ENCODE data around the gene LRRC73.
A peak's percentile ranks its signal among the peaks of the same experiment; 100 is the strongest.

Gene LRRC73

GRCh38 chr6:43491750-43492661 lies 18.1 kb downstream of the LRRC73 start:
- WGBS, 2 experiments (ENCODE audit: insufficient coverage in 2 of 2) = 82 to 97% methylated on average over 10 of the region's 10 CpGs
- H3K4me3 ChIP-seq (ENCODE audit: extremely low read depth, insufficient read depth, low read length, poor library complexity, severe bottlenecking) = no peak overlapping the region
- H3K36me3 ChIP-seq (ENCODE audit: control insufficient read depth, insufficient read depth, low read length) = peaks cover 10% of the 10 kb centered on the region
- no peak overlapping the region for H3K27ac ChIP-seq (ENCODE audit: low read depth, low read length, severe bottlenecking)
- H3K4me1 ChIP-seq (ENCODE audit: control insufficient read depth, insufficient read depth, low read length, poor library complexity, severe bottlenecking) = peaks cover 50% of the 10 kb centered on the region
- no peaks in the 10 kb centered on the region for H3K9me3 ChIP-seq (ENCODE audit: control insufficient read depth, low read length)

- H3K4me3 ChIP-seq (ENCODE audit: extremely low read depth, insufficient read depth, low read length, poor library complexity, severe bottlenecking) = no peak overlapping the region
- H3K4me1 ChIP-seq (ENCODE audit: control insufficient read depth, insufficient read depth, low read length, poor library complexity, severe bottlenecking) = peaks cover 35% of the 10 kb centered on the region
- WGBS, 2 experiments (ENCODE audit: insufficient coverage in 2 of 2) = 89 to 100% methylated on average over 4 to 5 of the region's 6 CpGs
- H3K27ac ChIP-seq (ENCODE audit: low read depth, low read length, severe bottlenecking) = no peak overlapping the region
- no peaks in the 10 kb centered on the region for H3K9me3 ChIP-seq (ENCODE audit: control insufficient read depth, low read length)
- H3K36me3 ChIP-seq (ENCODE audit: control insufficient read depth, insufficient read depth, low read length) = peaks cover 19% of the 10 kb centered on the region
These were observed 19.6 kb downstream of the LRRC73 start for GRCh38 chr6:43490523-43490939.

GRCh38 chr6:43489277-43490072 lies 20.7 kb downstream of the LRRC73 start:
- Histone ChIP-seq H3K4me1 (ENCODE audit: control insufficient read depth, insufficient read depth, low read length, poor library complexity, severe bottlenecking) (peaks cover 24% of the 10 kb centered on the region), H3K27ac (ENCODE audit: low read depth, low read length, severe bottlenecking) (no peak overlapping the region)

GRCh38 chr6:43488667-43489276 lies 21.4 kb downstream of the LRRC73 start:
- Histone ChIP-seq H3K27ac (ENCODE audit: low read depth, low read length, severe bottlenecking) (no peak overlapping the region), H3K9me3 (ENCODE audit: control insufficient read depth, low read length) (no peaks in the 10 kb centered on the region), H3K4me1 (ENCODE audit: control insufficient read depth, insufficient read depth, low read length, poor library complexity, severe bottlenecking) (peaks cover 17% of the 10 kb centered on the region), H3K36me3 (ENCODE audit: control insufficient read depth, insufficient read depth, low read length) (peaks cover 24% of the 10 kb centered on the region), H3K4me3 (ENCODE audit: extremely low read depth, insufficient read depth, low read length, poor library complexity, severe bottlenecking) (no peak overlapping the region)
- 89 to 100% methylated on average over 3 of the region's 4 CpGs for WGBS, 2 experiments (ENCODE audit: insufficient coverage in 2 of 2)

More at GRCh38 chr6:43489277-43490072, 20.7 kb downstream of the LRRC73 start:
- H3K36me3 ChIP-seq (ENCODE audit: control insufficient read depth, insufficient read depth, low read length) = peaks cover 24% of the 10 kb centered on the region
- H3K4me3 ChIP-seq (ENCODE audit: extremely low read depth, insufficient read depth, low read length, poor library complexity, severe bottlenecking) = no peak overlapping the region
- H3K9me3 ChIP-seq (ENCODE audit: control insufficient read depth, low read length) = no peaks in the 10 kb centered on the region
- 89 to 92% methylated on average over 9 to 10 of the region's 12 CpGs for WGBS, 2 experiments (ENCODE audit: insufficient coverage in 2 of 2)

DNA sequence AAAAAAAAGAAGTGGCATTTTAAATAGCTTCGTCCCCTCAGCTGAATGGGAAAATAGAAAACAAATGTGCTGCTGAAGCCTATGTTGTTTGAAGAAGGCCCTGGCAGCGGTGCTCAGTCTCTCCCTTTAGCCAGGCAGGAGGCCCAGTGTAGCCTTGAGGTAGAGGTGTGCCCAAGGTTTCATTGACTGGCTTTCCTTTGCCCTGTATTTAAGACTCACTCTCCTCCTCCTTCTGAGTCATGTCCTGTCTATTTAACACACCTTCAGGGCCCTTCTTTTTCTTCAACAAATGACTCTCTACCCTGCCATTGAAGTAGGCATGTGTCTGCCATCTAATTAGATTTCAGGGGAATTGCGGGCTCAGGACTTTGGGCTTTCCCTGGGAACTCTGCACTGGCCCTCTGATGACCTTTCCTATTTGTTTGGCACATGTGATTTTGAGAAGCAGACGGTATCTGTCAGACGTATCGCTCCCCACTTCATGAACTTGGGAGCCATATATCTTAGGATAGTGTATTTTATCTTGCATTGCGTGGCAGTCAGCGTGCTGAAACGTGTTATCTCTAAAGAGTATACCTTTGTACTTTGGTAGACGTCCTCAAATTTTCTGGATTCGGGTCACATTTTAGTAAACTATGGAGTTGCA lies 28.4 kb downstream of the LRRC73 start:
- Histone ChIP-seq H3K36me3 (ENCODE audit: control insufficient read depth, insufficient read depth, low read length) (peaks cover 20% of the 10 kb centered on the region), H3K4me3 (ENCODE audit: extremely low read depth, insufficient read depth, low read length, poor library complexity, severe bottlenecking) (no peak overlapping the region), H3K9me3 (ENCODE audit: control insufficient read depth, low read length) (no peaks in the 10 kb centered on the region), H3K27ac (ENCODE audit: low read depth, low read length, severe bottlenecking) (no peak overlapping the region), H3K4me1 (ENCODE audit: control insufficient read depth, insufficient read depth, low read length, poor library complexity, severe bottlenecking) (peaks cover 12% of the 10 kb centered on the region)
- WGBS, 2 experiments (ENCODE audit: insufficient coverage in 2 of 2) = 93 to 99% methylated on average over 8 to 11 of the region's 11 CpGs

- no CpG with 5 or more reads among the region's 2 CpGs for WGBS, 2 experiments (ENCODE audit: insufficient coverage in 2 of 2)
- Histone ChIP-seq H3K9me3 (ENCODE audit: control insufficient read depth, low read length) (no peaks in the 10 kb centered on the region), H3K4me3 (ENCODE audit: extremely low read depth, insufficient read depth, low read length, poor library complexity, severe bottlenecking) (no peak overlapping the region), H3K4me1 (ENCODE audit: control insufficient read depth, insufficient read depth, low read length, poor library complexity, severe bottlenecking) (peaks cover 12% of the 10 kb centered on the region), H3K36me3 (ENCODE audit: control insufficient read depth, insufficient read depth, low read length) (peaks cover 16% of the 10 kb centered on the region), H3K27ac (ENCODE audit: low read depth, low read length, severe bottlenecking) (no peak overlapping the region)
These were observed 29.1 kb downstream of the LRRC73 start for GRCh38 chr6:43481075-43481474.

DNA sequence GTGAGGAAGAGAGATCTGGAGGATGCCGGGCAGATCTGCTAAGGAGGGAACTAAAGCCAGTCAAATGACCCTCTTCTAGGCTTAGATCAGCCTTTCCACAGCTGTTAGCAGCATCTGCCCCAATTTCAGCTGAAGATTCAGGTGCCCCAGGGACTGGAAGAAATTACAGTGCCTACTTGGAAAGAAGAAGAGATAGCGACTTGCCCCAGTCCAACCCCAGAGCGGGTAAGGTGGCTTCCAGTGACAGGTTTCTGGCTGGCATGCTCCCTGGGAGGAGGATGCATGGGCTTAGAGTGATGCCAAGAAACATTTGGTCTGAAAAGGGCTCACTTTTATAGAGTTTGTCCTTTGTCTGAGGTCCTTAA lies 32.2 kb downstream of the LRRC73 start:
- H3K9me3 ChIP-seq (ENCODE audit: control insufficient read depth, low read length) = no peaks in the 10 kb centered on the region
- peaks cover 12% of the 10 kb centered on the region for H3K4me1 ChIP-seq (ENCODE audit: control insufficient read depth, insufficient read depth, low read length, poor library complexity, severe bottlenecking)
- peak overlapping the region; percentile 62 for H3K4me3 ChIP-seq (ENCODE audit: extremely low read depth, insufficient read depth, low read length, poor library complexity, severe bottlenecking)
- peaks cover 8% of the 10 kb centered on the region for H3K36me3 ChIP-seq (ENCODE audit: control insufficient read depth, insufficient read depth, low read length)
- H3K27ac ChIP-seq (ENCODE audit: low read depth, low read length, severe bottlenecking) = peak overlapping the region; percentile 76
- WGBS, 2 experiments (ENCODE audit: insufficient coverage in 2 of 2) = 66 to 71% methylated on average over 2 of the region's 3 CpGs

- peaks cover 12% of the 10 kb centered on the region for H3K4me1 ChIP-seq (ENCODE audit: control insufficient read depth, insufficient read depth, low read length, poor library complexity, severe bottlenecking)
- peaks cover 8% of the 10 kb centered on the region for H3K36me3 ChIP-seq (ENCODE audit: control insufficient read depth, insufficient read depth, low read length)
- WGBS, 2 experiments (ENCODE audit: insufficient coverage in 2 of 2) = 6 to 7% methylated on average over 19 to 21 of the region's 34 CpGs
- H3K9me3 ChIP-seq (ENCODE audit: control insufficient read depth, low read length) = no peaks in the 10 kb centered on the region
- peak within 1 kb of the TSS; percentile 62 for H3K4me3 ChIP-seq (ENCODE audit: extremely low read depth, insufficient read depth, low read length, poor library complexity, severe bottlenecking)
- peak within 1 kb of the TSS; percentile 76 for H3K27ac ChIP-seq (ENCODE audit: low read depth, low read length, severe bottlenecking)
These were observed 32.7 kb downstream of the LRRC73 start, which contains the start of gene TJAP1 for GRCh38 chr6:43477235-43478007. Gene TJAP1, plus strand, starts transcription at chr6:43477570. Its CDS starts 21,432 bp downstream, at chr6:43499002.

DNA sequence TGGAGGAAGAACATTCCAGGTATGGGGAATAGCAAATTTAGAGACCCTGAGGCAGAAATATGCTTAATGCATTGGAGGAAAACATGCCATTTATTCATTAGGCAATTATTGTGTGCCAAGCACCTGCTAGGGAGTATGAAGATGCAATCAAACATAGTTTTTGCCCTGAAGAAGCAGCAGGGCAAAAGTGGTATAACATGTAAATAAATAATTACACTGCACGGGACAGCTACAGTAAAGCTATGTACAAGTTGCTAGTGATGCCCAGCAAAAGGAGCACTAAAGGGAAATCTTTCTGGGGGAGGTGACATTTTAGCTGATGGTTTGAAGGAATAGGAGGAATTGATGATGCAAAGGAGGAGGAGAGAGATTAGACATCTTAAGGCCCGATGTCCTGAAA lies 33.4 kb downstream of the LRRC73 start:
- Histone ChIP-seq H3K9me3 (ENCODE audit: control insufficient read depth, low read length) (no peaks in the 10 kb centered on the region), H3K36me3 (ENCODE audit: control insufficient read depth, insufficient read depth, low read length) (peaks cover 8% of the 10 kb centered on the region), H3K4me3 (ENCODE audit: extremely low read depth, insufficient read depth, low read length, poor library complexity, severe bottlenecking) (no peak overlapping the region), H3K4me1 (ENCODE audit: control insufficient read depth, insufficient read depth, low read length, poor library complexity, severe bottlenecking) (peaks cover 12% of the 10 kb centered on the region), H3K27ac (ENCODE audit: low read depth, low read length, severe bottlenecking) (no peak overlapping the region)
- WGBS, 2 experiments (ENCODE audit: insufficient coverage in 2 of 2) = 72 to 79% methylated on average over 2 of the region's 2 CpGs
